ENCODE measurements around the gene INPP4B. TPM values are rescaled to one million over a fixed set of nuclear protein-coding genes. Genes with fewer than 3 reads are reported as not detected.

The INPP4B gene
- total and polyA plus RNA-seq, 2 donors (not counting 1 experiment from before 2014, with no cell fraction given), result 0.03 TPM; not detected in 1

GRCh38 chr4:142365391-142365790 lies 480.7 kb downstream of the INPP4B start:
- Mint-ChIP-seq H3K4me1 (no peaks in the 10 kb centered on the region), H3K27ac (no peak overlapping the region), H3K27me3 (no peaks in the 10 kb centered on the region), H3K9me3 (ENCODE audit: insufficient read depth) (no peaks in the 10 kb centered on the region), H3K4me3 (no peak overlapping the region)
- H2AFZ ChIP-seq (ENCODE audit: insufficient read depth, low read depth, low read length, poor library complexity, severe bottlenecking), result no peak overlapping the region
- intact Hi-C loops (cut with micrococcal nuclease), result no loop called here
- H3K4me1 ChIP-seq (ENCODE audit: control insufficient read depth in 2 of 2, insufficient read depth in 2 of 2, low read length in 2 of 2), result no peaks in the 10 kb centered on the region
- no peak overlapping the region for H3K9ac ChIP-seq (ENCODE audit: low read length)
- H3K27ac ChIP-seq (ENCODE audit: low read length in 2 of 2), result no peak overlapping the region
- H3K79me2 ChIP-seq (ENCODE audit: control insufficient read depth, insufficient read depth, low read length), result no peaks in the 10 kb centered on the region
- H4K20me1 ChIP-seq (ENCODE audit: control insufficient read depth, insufficient read depth, low read length, poor library complexity, severe bottlenecking), result no peaks in the 10 kb centered on the region
- no peak for ATAC-seq (ENCODE audit: low read depth)
- no peaks in the 10 kb centered on the region for H3K9me3 ChIP-seq (ENCODE audit: control extremely low read depth in 1 of 3, control insufficient read depth in 2 of 3, insufficient read depth in 1 of 3, low read length in 2 of 3)
- no peaks in the 10 kb centered on the region for H3K36me3 ChIP-seq (replicated peaks in 1 of 2; ENCODE audit: control extremely low read depth in 1 of 2, control insufficient read depth in 1 of 2, extremely low read depth in 1 of 2, insufficient read depth in 2 of 2, low read length in 1 of 2)
- WGBS (ENCODE audit: insufficient coverage), result no CpG with 5 or more reads among the region's 1 CpG
- H3K27me3 ChIP-seq (replicated peaks in 1 of 4; ENCODE audit: control extremely low read depth in 1 of 4, control insufficient read depth in 3 of 4, insufficient read depth in 4 of 4, low read length in 3 of 4), result no peaks in the 10 kb centered on the region
- no peak for DNase-seq
- POLR2A ChIA-PET, result no interaction called here
- CTCF ChIA-PET, result no interaction called here
- no peak overlapping the region for H3K4me2 ChIP-seq (replicated peaks; ENCODE audit: low read depth, low read length, poor library complexity, severe bottlenecking)
- no peak overlapping the region for H3K4me3 ChIP-seq (ENCODE audit: control extremely low read depth in 1 of 5, extremely low read depth in 1 of 5, insufficient read depth in 1 of 5, low read depth in 2 of 5, low read length in 4 of 5)
- TF ChIP-seq EZH2 (IDR thresholded peaks at IDR 0.05; ENCODE audit: borderline replicate concordance, insufficient read depth, low read depth, low read length, poor library complexity, severe bottlenecking) (no peak), CTCF (IDR thresholded peaks at IDR 0.05) (no peak)

- H4K20me1 ChIP-seq (ENCODE audit: control insufficient read depth, insufficient read depth, low read length, poor library complexity, severe bottlenecking), result no peaks in the 10 kb centered on the region
- H3K27me3 ChIP-seq (replicated peaks in 1 of 4; ENCODE audit: control extremely low read depth in 1 of 4, control insufficient read depth in 3 of 4, insufficient read depth in 4 of 4, low read length in 3 of 4), result no peaks in the 10 kb centered on the region
- no peaks in the 10 kb centered on the region for H3K79me2 ChIP-seq (ENCODE audit: control insufficient read depth, insufficient read depth, low read length)
- POLR2A ChIA-PET, result no interaction called here
- no peak overlapping the region for H3K4me3 Mint-ChIP-seq
- no peak overlapping the region for H3K27ac ChIP-seq (ENCODE audit: low read length in 2 of 2)
- H3K27me3 Mint-ChIP-seq, result no peaks in the 10 kb centered on the region
- WGBS (ENCODE audit: insufficient coverage), result no CpG with 5 or more reads among the region's 1 CpG
- no peaks in the 10 kb centered on the region for H3K9me3 ChIP-seq (ENCODE audit: control extremely low read depth in 1 of 3, control insufficient read depth in 2 of 3, insufficient read depth in 1 of 3, low read length in 2 of 3)
- H2AFZ ChIP-seq (ENCODE audit: insufficient read depth, low read depth, low read length, poor library complexity, severe bottlenecking), result no peak overlapping the region
- no peak for ATAC-seq (ENCODE audit: low read depth)
- no peak overlapping the region for H3K27ac Mint-ChIP-seq
- CTCF ChIA-PET, result no interaction called here
- H3K9me3 Mint-ChIP-seq (ENCODE audit: insufficient read depth), result no peaks in the 10 kb centered on the region
- no peak for DNase-seq
- no peaks in the 10 kb centered on the region for H3K4me1 ChIP-seq (ENCODE audit: control insufficient read depth in 2 of 2, insufficient read depth in 2 of 2, low read length in 2 of 2)
- no peak overlapping the region for H3K4me3 ChIP-seq (ENCODE audit: control extremely low read depth in 1 of 5, extremely low read depth in 1 of 5, insufficient read depth in 1 of 5, low read depth in 2 of 5, low read length in 4 of 5)
- H3K9ac ChIP-seq (ENCODE audit: low read length), result no peak overlapping the region
- no peaks in the 10 kb centered on the region for H3K4me1 Mint-ChIP-seq
- intact Hi-C loops (cut with micrococcal nuclease), result no loop called here
- H3K36me3 ChIP-seq (replicated peaks in 1 of 2; ENCODE audit: control extremely low read depth in 1 of 2, control insufficient read depth in 1 of 2, extremely low read depth in 1 of 2, insufficient read depth in 2 of 2, low read length in 1 of 2), result no peaks in the 10 kb centered on the region
- H3K4me2 ChIP-seq (replicated peaks; ENCODE audit: low read depth, low read length, poor library complexity, severe bottlenecking), result no peak overlapping the region
- TF ChIP-seq CTCF (IDR thresholded peaks at IDR 0.05) (no peak), EZH2 (IDR thresholded peaks at IDR 0.05; ENCODE audit: borderline replicate concordance, insufficient read depth, low read depth, low read length, poor library complexity, severe bottlenecking) (no peak)
Observed at GRCh38 chr4:142363686-142364085, 482.4 kb downstream of the INPP4B start.

All from B cell (primary cell).